Body of pancreas (tissue), 4 donors: ENCODE results near the gene ESRRB.

Source experiments
- CTCF ChIP-seq, 7 experiments: fragments of 450-650 bp in 4 of 7; fragments of 200-600 bp in 3 of 7; sonication (generic) in 3 of 7; IDR thresholded peaks; one replicate each; pipeline ENCODE4 v1.5.1; 2016 to 2019; ENCODE audit warnings: antibody characterized with exemption in 7 of 7
- POLR2A ChIP-seq, 3 donors: fragments of 450-650 bp; IDR thresholded peaks; one replicate each; pipeline ENCODE4 v1.6.1; 2016; ENCODE audit warnings: antibody characterized with exemption in 3 of 3, mild to moderate bottlenecking in 2 of 3

GRCh38 chr14:76467711-76468155 lies 91.8 kb downstream of the ESRRB start:
- TF ChIP-seq CTCF (IDR thresholded peaks at IDR 0.05), result no peak
- no peak for TF ChIP-seq POLR2A (IDR thresholded peaks at IDR 0.05)
